ENCODE data around the gene RAP2C. TPM values are rescaled to one million over a fixed set of nuclear protein-coding genes. Genes with fewer than 3 reads are reported as not detected.

RAP2C gene
- total RNA-seq, 2 experiments from 2014 or later, result 32.5 to 39.7 TPM

Other genes with a start within 250 kb of the RAP2C start
- 10 to 100 TPM; 39.5 to 49.7 TPM for gene STK26, start 196.1 kb downstream of the RAP2C start, total RNA-seq
- gene FRMD7, start 91.4 kb downstream of the RAP2C start, total RNA-seq, result not detected

Measured in activated CD8-positive, alpha-beta memory T cell treated with anti-CD3 and anti-CD28 coated beads, Interleukin-2, amount 10 ng/mL, durations not matched to agents 7 days and 5 days (primary cell).